Stimulated activated naive CD8-positive, alpha-beta T cell treated with anti-CD3 and anti-CD28 coated beads, Interleukin-15, Interleukin-2, amounts not matched to agents 100 U/mL and 50 U/mL, for 24 hours (primary cell): Measurements from ENCODE around the gene CADPS.

Experiments used
- ATAC-seq: fragments of 150-1000 bp; cut with Tn5 transposase; one replicate; pipeline ENCODE4 v1.10.0; 2021
- DNase-seq: peaks from one replicate; pipeline ENCODE4 v3.0.0; 2021

The CADPS gene

GRCh38 chr3:62421207-62421606, 454.0 kb downstream of the CADPS start:
- ATAC-seq: no peak

DNA sequence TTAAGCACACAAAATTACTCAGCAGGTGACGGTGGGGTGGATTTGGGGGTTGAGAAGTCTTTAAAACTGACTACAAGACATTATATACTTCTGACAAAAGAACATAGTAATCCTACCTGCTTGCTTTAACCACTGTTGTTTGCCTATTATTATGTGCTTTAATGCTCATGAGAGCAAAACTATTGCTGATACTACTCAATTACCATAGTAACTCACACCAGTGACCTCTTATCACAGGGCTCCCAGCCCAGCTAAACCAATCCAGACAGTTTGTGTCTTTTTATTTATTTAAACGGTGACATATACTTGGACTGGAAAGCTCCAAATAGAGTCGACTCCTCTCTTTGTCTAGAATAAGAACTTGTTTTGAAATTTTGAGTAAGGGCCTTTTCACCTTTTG, 459.1 kb downstream of the CADPS start:
- no peak for ATAC-seq
- DNase-seq: no peak

More at GRCh38 chr3:62421207-62421606, 454.0 kb downstream of the CADPS start:
- DNase-seq: no peak

GRCh38 chr3:62415312-62415801, 459.9 kb downstream of the CADPS start:
- DNase-seq: no peak
- no peak for ATAC-seq

DNA sequence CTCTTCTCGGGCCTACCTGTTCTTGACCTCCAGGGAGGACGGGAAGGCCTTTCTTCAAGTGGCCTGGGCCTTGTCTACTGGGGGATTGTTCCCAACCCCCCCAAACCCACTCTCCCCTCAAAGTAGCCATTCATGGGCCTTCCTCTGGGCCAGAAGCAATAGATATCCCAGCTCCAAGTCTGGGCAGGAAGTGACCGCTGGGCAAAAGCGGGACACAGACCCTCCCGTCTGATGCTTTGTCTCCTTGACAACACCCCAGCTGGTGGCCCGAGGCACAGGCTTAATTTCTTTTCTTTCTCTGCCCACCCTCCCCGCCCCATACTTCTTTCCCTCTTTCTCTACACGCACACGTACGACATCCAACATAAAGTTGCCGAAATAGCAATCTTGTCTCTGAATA, 460.4 kb downstream of the CADPS start:
- ATAC-seq: no peak
- DNase-seq: no peak

DNA sequence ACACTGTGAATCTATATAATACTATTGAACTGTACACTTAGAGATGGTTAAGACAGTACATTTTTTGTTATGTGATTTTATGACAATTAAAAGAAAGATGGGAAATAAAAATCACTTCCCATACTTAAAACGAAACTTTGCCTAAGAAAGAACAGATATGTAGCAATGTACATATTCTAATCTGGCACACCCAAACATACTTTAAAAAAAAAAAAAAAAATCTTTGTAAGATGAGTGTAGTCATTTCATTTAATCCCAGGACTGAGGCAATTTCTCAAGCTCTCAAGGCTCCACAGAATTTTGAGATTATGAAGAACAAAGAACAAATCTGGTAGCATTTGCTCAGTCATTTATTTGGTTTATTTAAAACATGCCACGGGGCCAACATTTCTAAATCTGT, 461.5 kb downstream of the CADPS start:
- DNase-seq (no peak), ATAC-seq (no peak)

GRCh38 chr3:62406945-62407344, 468.3 kb downstream of the CADPS start:
- DNase-seq: no peak
- no peak for ATAC-seq

DNA sequence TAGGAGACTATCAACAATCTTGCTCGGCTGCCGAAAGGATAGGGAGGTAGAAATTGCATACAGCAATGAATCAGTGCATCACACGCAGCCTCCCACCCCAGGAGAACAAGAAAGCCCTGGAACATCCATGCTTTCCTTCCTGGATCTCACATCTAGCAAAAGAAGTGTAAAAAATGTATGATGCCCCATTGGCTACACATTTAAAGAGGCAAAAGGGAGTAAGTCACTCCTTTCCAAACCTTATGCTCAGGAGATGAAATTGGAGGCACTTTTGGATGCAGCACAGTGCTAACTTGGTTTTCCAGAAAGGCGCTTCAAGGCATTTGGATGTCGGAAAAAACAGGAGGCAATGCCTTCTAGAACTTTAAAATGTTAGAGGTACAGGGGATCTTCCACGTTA, 469.6 kb downstream of the CADPS start:
- no peak for ATAC-seq
- DNase-seq: no peak

GRCh38 chr3:62405135-62405534, 470.1 kb downstream of the CADPS start:
- DNase-seq (no peak), ATAC-seq (no peak)

DNA sequence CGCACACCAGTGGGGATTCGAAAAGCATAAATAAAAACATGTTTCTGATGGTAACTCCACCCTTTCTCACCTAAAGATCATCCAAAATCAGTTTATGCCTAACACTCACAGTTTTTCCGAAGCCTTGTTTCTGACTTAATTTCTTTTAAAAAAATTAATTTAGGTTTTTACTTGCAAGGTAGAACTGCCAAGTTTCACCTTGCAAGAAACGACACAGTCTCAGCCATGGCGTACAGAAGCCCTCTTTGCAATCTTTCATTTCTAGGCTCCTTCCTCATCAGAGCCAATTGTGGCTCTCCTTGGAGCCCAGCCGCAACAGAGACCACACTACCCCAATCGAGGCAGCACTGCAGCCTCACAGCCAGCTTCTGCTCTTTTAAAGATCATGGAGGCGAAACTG, 470.9 kb downstream of the CADPS start:
- no peak for ATAC-seq

DNA sequence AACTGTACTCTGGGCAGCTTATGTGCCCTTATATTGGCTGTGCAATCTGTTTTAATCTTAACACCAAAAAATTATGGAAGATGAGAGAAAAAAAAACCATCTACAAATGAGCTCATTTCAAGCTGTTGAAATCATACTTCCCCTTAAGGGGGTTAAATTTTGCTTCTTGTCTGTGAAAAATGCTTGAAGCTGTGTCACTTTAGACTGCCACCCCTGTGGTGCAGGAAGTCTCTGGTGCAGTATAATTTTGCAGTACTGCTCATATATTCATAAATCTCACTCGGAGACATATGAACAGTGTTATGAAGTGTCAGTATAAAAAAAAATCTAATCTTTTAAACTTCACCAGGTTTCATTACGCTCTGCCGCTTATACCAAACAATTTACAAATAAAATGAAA, 471.5 kb downstream of the CADPS start:
- DNase-seq (no peak), ATAC-seq (no peak)

More for the DNA sequence above, 470.9 kb downstream of the CADPS start:
- no peak for DNase-seq

DNA sequence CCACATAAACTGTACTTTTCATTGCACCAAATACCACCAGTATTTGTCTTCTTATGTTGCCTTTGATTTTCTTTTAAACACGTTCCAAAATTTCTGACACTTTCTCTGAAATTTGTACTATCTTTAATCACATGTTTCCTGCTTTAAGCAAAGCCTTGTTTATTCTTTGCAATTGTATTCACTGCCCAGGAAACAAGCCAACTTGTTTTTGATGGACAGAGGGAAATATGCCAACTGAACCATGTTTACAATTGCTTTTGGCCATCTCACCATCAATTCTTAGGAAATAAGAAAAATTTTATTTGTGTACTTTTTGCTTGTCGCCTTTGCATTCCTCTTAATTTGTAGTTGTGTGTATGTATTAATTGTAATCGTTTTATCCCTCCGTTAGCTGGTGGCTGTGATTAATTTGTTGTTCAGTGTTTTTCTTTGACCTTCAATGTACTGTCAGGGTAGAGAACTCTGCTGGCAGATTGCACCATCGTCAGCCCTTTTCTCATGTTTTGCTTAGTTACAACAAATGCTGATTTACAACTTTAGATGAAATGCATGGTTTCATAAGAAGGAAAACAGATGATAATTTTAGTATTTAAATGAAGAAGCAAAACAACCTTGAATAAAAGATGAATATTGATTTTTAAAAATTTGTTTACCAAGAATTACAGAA, 482.5 kb downstream of the CADPS start:
- DNase-seq: no peak
- no peak for ATAC-seq

DNA sequence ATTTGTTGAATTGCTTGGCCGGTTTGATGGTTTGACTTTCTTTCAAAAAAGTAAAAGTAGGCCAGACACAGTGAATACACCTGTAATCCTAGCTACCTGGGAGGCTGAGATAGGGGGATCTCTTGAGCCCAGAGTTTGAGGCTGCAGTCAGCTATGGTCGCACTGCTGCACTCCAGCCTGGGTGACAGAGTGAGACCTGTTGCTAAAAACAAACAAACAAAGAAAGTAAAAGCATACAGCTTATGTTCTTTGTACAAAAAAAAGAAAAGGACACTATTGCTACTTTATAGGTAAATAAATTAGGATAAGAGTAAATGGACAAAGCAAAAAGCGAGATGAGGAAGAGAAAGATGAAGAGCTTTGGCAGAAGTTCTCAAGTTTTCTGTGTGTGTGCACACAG, 488.0 kb downstream of the CADPS start:
- DNase-seq (no peak), ATAC-seq (no peak)

DNA sequence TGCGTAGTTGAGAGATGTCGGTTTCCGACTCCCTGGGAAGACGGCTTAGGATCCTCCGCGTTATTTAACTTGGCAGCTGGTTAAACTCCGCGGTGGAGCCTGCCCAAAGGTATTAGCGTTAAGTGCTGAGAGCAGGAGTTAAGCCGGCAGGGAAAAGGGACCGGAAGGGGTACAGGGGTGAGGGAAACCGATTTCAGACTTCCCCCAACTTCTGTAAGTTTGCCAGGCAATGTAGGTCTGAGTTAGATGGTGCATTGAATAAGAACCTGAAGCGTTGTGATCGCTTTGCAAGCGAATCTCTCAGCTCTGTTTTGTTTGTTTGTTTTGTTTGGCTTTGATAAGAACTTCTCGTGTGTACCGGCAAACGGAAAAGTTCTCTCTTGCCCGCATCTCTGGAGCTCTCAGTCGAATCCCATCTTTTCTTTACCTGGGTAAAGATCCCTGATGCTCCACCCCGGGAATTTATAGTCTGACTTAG, 495.9 kb downstream of the CADPS start:
- DNase-seq (no peak), ATAC-seq (no peak)

- DNase-seq (no peak), ATAC-seq (no peak)
These were observed 496.3 kb downstream of the CADPS start for GRCh38 chr3:62378921-62379320.

DNA sequence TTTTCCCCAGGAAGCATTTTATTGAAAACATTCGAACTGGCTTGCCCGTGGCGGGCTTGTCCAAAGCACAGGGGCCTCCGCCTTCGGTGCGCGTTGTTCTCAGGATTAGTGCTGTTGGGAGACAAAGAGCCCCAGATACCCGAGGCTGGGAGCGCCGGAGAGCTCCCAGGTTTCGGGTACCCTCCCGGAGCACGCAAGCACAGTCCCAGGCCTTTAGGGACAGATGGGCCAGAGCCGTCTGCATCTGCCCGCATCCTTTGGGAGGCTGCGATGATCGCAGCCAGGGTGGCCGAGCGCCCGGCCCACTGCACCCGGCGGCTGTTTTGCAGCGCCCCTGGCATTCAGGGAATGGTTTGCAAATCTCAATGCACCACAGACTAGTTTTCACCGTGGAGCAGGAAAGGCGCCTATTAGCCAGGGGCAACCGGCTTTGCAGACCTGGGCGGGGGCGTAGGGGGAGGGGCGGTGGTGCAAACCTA, 496.9 kb downstream of the CADPS start:
- ATAC-seq (no peak), DNase-seq (no peak)

GRCh38 chr3:62376906-62377877, 498.0 kb downstream of the CADPS start:
- DNase-seq (no peak), ATAC-seq (no peak)

DNA sequence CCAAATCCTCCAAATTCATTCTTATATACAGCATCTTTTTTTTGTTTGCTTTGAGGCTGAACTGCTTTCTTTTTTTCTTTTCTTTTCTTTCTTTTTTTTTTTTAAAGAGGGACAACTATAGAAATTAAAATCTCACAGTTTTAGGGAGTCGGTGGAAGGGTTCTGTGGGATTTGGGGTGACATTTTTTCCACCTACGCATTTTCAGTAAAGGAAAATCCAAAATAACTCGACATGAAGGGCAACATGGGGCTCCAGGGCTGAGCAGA, 498.8 kb downstream of the CADPS start:
- no peak for DNase-seq

GRCh38 chr3:62375655-62376453, 499.4 kb downstream of the CADPS start:
- ATAC-seq: no peak
- DNase-seq: no peak

More for the DNA sequence above, 498.8 kb downstream of the CADPS start:
- ATAC-seq: no peak

DNA sequence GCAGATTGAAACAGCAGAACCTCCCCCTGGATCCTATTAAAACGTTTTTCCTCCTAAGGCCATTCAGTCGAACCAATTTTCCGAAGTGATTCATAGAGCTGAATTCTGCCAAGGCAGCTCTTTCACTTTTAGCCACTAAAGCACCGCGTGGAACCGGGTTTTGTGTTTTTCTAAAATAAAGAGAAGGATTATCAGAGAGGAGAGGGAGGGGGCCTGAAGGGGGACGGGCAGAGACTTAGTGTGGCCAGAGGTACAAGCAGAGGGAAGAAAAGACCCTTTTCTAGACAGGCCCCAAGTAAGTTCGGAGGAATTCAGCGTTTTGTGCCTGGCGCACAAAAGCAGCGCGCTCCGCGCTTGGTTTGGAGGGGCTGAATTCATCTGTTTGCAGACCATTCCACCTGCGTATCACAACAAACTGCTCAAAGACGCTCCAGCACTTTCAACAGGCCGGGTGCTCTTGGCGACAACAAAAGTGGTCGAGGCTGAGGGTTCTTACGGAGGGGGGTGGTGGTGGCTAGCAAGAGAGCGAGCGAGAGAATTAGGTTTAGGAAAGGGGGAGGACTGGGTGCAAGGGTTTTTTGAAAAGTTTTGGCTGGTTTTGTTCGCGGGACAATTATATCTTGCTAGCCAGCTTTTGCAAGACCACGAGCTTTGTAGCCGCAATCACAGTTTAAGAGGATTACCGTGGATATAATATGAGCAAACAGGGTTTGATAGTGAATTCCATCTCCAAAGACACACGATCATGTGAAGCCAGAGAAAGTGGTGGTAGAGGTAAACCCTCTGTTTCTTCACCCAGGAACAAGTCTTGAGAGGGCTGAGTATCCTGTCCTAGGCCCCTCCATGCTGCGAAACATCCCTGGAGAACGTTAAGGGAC, 500.6 kb downstream of the CADPS start:
- ATAC-seq (no peak), DNase-seq (no peak)

GRCh38 chr3:62373714-62374333, 501.4 kb downstream of the CADPS start:
- DNase-seq: no peak
- no peak for ATAC-seq

DNA sequence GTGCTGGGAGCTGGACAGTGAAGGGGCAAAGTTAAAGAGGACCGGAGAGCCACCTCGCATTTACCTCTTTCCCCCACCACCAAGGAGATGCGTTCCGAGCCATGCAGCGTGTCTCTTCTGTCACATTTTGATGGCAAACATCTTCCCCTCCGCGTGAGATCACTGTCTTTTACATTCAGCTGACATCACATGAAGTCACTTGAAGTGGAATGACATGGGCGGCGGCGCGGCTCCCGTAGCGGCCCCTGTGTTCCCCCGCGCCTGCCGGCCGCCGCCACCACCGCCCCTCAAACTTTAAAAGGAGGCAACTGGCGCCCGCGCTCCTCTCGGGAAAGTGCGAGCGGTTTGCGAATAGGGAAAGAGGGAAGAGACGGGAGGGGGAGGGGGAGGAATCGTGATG, 502.0 kb downstream of the CADPS start, which contains the start of gene FEZF2:
TSS of gene FEZF2 (minus strand) at position 336 of the 400 bp plus-strand sequence. CDS start 682 bp downstream, outside the sequence.
- ATAC-seq (no peak), DNase-seq (no peak)
